ENCODE results near the gene DLG1. TPM values are rescaled to one million over a fixed set of nuclear protein-coding genes. Genes with fewer than 3 reads are reported as not detected.
A peak's percentile ranks its signal among the peaks of the same experiment; 100 is the strongest.

The DLG1 gene
- total and polyA plus RNA-seq, 7 donors: 16.1 to 57.6 (median 51.3) TPM

DNA sequence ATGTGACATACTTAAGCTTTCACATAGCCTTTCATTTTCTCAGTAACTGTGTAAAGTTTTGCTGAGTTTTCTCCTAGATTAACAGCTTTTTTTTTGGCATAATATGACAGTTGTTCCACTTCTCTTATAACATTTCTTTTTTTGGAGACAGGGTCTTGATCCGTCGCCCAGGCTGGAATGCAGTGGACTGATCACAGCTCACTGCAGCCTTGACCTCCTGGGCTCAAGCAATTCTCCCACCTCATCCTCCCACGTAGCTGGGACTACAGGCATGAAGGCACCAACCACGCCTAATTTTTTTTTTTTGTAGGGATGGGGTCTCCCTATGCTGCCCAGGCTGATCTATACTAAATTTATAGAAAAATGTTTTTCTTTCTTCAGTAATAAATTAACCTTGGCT lies 30.1 kb downstream of the DLG1 start:
- peaks cover 54% of the 10 kb centered on the region for H3K4me1 ChIP-seq
- peak in 2 of 4 donors; percentile 38 to 44 for ATAC-seq
- H3K9me3 ChIP-seq: no peaks in the 10 kb centered on the region
- no peaks in the 10 kb centered on the region for H3K36me3 ChIP-seq (ENCODE audit: insufficient read depth in 1 of 2, low read depth in 1 of 2)
- no peak for TF ChIP-seq CTCF (IDR thresholded peaks at IDR 0.05)
- 26 to 37% (median 37%) methylated on average over 4 of the region's 4 CpGs for WGBS, 3 donors
- peak overlapping the region; percentile 5 for H3K27ac ChIP-seq
- H3K4me3 ChIP-seq: no peak overlapping the region
- intact Hi-C loops (cut with DNase I): no loop called here
- H3K27me3 ChIP-seq (ENCODE audit: insufficient read depth in 3 of 3, low read length in 2 of 3): no peaks in the 10 kb centered on the region
- no peak for DNase-seq

GRCh38 chr3:197266331-197266730 lies 32.1 kb downstream of the DLG1 start:
- no peak overlapping the region for H3K4me3 ChIP-seq
- no peaks in the 10 kb centered on the region for H3K9me3 ChIP-seq
- no peak overlapping the region for H3K27ac ChIP-seq
- no peak for DNase-seq
- TF ChIP-seq CTCF (IDR thresholded peaks at IDR 0.05): no peak
- intact Hi-C loops (cut with DNase I): no loop called here
- WGBS, 3 donors: 94 to 97% (median 97%) methylated on average over 4 of the region's 4 CpGs
- ATAC-seq: no peak
- H3K36me3 ChIP-seq (ENCODE audit: insufficient read depth in 1 of 2, low read depth in 1 of 2): no peaks in the 10 kb centered on the region
- no peaks in the 10 kb centered on the region for H3K27me3 ChIP-seq (ENCODE audit: insufficient read depth in 3 of 3, low read length in 2 of 3)
- peaks cover 53% of the 10 kb centered on the region for H3K4me1 ChIP-seq

DNA sequence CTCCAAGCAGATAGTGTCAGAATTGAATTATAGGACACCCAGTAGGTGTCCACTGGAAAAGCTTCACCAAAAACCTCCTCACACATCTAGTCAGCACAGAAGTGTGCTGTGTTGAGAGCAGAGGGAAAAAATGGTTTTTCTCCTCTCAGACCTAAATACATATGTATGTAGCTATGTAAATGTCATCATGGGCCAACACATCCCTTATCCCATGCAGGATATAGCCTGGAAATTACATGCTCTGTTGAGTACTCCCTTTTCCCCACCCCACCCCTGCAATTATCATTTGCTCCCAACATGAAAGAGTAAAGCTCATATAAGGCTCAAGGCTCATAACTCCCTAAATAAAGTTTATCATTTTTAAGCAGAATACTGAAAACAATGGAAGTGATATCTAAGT lies 35.7 kb downstream of the DLG1 start:
- DNase-seq (no peak), ATAC-seq (no peak)
- TF ChIP-seq CTCF (IDR thresholded peaks at IDR 0.05): no peak
- Histone ChIP-seq H3K4me3 (no peak overlapping the region), H3K9me3 (no peaks in the 10 kb centered on the region), H3K36me3 (ENCODE audit: insufficient read depth in 1 of 2, low read depth in 1 of 2) (no peaks in the 10 kb centered on the region), H3K27me3 (ENCODE audit: insufficient read depth in 3 of 3, low read length in 2 of 3) (no peaks in the 10 kb centered on the region), H3K27ac (no peak overlapping the region), H3K4me1 (peaks cover 54% of the 10 kb centered on the region)
- intact Hi-C loops (cut with DNase I): no loop called here

- intact Hi-C loops (cut with DNase I): no loop called here
- no peak for DNase-seq
- 92 to 100% (median 95%) methylated on average over 1 of the region's 1 CpG for WGBS, 3 donors
- H3K4me3 ChIP-seq: no peak overlapping the region
- no peaks in the 10 kb centered on the region for H3K9me3 ChIP-seq
- H3K4me1 ChIP-seq: peaks cover 64% of the 10 kb centered on the region
- no peaks in the 10 kb centered on the region for H3K27me3 ChIP-seq (ENCODE audit: insufficient read depth in 3 of 3, low read length in 2 of 3)
- no peaks in the 10 kb centered on the region for H3K36me3 ChIP-seq (ENCODE audit: insufficient read depth in 1 of 2, low read depth in 1 of 2)
- TF ChIP-seq CTCF (IDR thresholded peaks at IDR 0.05): no peak
- H3K27ac ChIP-seq: no peak overlapping the region
- ATAC-seq: peak in 1 of 4 donors; percentile 19
Observed at GRCh38 chr3:197261164-197261509, 37.3 kb downstream of the DLG1 start.

- Histone ChIP-seq H3K36me3 (ENCODE audit: insufficient read depth in 1 of 2, low read depth in 1 of 2) (no peaks in the 10 kb centered on the region), H3K27me3 (ENCODE audit: insufficient read depth in 3 of 3, low read length in 2 of 3) (no peaks in the 10 kb centered on the region), H3K4me1 (peaks cover 66% of the 10 kb centered on the region), H3K4me3 (no peak overlapping the region), H3K27ac (no peak overlapping the region), H3K9me3 (no peaks in the 10 kb centered on the region)
- intact Hi-C loops (cut with DNase I): no loop called here
- WGBS, 3 donors: 52 to 63% (median 55%) methylated on average over 4 of the region's 4 CpGs
- TF ChIP-seq CTCF (IDR thresholded peaks at IDR 0.05): no peak
- ATAC-seq: no peak
- DNase-seq: no peak
Observed at GRCh38 chr3:197260491-197261163, 37.8 kb downstream of the DLG1 start.

All from psoas muscle (tissue), 8 donors.